Hematopoietic multipotent progenitor cell treated with erythropoietin and hydrocortisone succinate and interleukin-3 and kit ligand, for 6 days (in vitro differentiated cells): ENCODE measurements around the gene VAPB.

Experiments
- DNase-seq: peaks from one replicate; pipeline ENCODE4 v3.0.0-alpha.2; 2015

VAPB gene

DNA sequence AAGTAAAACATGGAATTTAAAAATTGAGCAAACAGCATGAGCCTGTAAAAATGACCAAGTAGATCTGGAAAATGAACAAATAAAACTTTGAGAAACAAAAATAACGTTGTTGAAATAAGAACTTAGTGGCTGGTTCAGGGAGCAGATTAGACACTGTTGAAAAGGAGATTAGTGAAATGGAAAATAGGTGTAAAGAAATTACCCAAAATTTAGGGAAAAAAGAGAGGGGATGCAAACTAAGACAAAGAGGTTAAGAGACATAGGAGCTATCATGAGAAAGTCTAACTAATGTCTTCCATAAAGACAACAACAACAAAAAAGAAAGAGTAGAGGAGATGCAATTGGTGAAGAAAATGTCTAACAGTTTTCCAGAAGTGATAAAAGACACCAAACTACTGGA is 97.2 kb downstream of the VAPB start:
- DNase-seq: no peak

DNA sequence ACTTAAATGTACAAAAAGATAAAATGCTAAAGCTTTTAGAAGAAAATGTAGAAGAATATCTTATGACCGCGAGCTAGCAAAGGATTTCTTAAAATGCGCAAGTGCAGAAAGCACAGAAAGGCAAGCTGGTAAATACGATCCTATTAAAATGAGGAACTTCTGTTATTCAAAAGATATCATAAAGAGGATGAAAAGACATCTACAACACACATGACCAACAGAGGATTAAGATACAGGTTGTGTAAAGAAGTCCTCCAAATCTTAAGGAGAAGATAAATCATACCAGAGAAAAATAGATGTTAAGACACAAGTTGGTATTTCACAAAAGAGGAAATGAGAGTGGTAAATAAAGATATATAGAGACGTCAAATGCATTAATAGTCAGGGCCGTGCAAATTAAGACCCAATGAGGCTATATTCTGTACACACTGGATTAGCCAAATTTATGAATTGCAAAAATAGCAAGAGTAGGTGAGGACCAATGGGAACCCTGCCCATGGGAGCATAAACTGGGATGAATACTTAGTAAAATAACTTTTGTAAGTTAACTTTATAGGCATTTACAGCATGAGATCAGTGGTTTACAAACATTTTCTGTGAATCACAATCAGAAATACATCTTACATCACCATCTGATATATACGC is 103.2 kb downstream of the VAPB start:
- no peak for DNase-seq

DNA sequence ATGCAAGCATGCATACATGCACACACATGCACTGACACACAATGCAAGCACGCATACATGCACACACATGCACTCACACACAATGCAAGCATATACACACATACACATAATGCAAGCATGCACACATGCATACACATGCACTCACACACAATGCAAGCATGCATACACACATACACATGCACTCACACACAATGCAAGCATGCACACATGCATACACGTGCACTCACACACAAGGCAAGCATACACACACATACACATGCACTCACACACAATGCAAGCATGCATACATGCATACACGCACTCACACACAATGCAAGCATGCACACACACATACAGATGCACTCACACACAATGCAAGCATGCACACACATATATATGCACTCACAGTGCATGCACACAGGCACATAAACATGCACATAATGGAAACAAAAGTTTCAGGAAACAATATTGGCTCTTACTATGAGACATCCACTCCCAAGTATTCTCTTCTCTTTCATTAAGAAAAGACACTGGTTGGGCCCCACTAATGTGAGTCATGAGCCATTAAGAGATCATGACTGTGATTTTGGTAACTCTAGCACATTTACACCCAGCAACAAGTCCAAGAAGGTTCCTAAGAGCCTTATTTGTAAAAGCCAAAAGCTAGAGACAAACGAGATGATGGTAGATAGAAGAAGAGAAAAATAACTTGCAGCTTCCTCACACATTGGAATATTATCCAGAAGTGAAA is 103.9 kb downstream of the VAPB start:
- DNase-seq: no peak

DNA sequence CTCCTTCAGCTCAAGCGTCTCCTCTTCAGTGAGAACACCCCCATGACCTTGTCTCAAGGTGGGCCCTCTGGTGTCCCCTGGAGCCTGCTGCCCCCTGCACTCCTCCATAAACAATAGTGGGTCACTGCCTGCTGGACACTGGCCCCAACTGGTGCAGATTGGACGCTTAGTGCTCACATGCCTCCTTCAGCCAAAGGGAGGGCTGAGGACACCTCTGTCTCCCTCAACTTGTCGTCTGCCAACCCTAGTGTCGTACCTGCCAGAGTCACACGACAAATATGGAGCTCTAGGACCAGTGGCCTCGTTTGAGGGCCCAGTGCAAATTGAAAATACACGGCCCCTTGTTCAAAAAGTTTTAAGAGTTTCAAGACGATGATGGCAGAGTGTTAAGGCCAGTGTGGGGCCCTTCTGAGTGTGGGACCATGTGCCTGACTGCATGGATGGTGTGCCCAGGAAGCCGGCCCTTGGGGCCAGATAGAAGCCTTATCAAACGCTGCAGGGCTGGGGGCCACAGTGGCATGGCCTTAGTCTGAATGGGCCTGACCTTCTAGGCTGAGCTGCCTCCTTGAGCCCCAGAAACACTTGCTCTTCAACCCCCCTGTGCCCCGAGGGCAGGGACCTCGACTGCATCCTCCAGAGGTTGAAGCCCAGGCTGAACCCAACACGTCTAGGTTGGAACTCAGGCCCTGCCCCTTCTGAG is 106.0 kb downstream of the VAPB start:
- DNase-seq: no peak

DNA sequence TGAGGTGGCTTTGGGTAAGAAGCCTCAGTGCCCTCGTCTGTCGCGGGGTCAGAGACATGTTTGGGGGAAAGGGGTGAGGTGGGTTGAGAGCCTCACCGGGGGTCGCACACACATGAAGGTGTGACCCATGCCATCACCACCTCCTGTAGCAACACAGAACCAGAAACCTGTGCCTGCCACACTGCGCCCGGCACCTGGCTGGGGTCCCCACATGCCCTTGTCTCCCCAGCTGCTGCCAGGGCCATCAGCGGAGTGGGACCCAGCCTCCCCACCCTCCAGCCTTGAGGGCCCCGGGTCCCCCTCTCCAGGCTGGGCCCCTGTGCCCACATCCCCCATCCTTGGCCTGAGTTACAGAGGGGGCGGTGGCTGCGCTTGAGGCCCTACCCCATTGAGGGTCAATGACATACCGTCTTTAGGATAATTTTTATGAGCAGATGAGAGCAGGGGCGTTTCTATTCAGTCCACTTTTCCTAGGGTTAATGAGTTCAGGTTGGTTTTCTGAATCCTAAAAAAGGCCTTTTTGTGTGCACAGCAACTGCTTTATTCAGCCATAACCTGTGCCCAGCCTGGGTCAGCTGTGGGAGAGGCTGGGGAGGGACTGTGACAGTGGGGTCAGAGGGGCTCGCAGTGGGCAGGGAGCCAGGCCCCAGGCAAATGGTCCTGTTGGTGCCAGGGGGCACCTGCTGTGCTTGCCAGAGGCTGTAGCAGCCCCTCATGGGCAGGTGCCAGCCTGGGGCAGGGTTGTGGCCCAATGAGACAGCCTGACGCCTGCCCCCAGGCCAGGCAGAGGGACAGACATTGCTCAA is 106.8 kb downstream of the VAPB start:
- no peak for DNase-seq

DNA sequence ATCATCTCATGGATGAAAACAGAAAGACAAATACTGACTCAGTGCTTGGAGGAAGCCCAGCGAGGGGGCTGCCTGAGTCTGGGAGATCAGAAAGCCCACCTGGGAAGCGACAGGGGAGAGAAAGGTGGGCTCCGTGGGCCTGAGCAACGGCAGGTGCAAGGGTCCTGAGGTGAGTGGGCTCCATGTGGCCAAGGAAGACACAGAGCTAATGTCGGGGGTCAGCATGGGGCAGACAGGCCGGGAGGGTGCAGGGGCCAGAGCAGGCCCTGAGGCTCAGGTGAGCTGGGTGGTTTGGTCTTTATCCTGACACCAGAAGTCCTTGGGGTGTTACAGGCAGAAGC is 107.4 kb downstream of the VAPB start:
- DNase-seq: no peak

DNA sequence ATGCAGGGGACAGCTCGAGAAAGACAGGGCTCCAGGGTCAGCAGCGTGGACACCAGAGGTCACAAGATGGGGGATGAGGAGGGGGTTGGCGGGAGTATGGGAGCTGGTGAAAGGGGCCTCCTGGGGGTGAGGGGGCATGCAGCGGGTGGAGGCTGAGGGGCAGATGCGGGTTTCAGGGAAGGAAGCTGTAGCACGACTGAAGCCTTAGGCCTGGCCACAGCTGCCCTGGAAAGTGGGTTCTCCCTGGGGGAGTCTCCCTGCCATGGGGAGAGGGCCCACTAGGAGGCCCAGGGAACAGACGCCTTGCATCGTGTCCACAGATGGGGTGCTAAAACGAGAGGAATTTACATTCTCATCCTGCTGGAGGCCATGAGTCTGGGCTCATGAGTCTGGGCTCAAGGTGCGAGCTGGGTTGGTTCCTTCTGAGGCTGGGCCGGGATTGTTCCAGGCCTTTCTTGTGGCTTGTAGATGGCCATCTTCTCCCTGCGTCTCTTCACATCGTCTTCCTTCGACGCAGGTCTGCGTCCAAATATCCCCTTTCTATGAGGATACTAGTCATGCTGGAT is 108.1 kb downstream of the VAPB start:
- no peak for DNase-seq

DNA sequence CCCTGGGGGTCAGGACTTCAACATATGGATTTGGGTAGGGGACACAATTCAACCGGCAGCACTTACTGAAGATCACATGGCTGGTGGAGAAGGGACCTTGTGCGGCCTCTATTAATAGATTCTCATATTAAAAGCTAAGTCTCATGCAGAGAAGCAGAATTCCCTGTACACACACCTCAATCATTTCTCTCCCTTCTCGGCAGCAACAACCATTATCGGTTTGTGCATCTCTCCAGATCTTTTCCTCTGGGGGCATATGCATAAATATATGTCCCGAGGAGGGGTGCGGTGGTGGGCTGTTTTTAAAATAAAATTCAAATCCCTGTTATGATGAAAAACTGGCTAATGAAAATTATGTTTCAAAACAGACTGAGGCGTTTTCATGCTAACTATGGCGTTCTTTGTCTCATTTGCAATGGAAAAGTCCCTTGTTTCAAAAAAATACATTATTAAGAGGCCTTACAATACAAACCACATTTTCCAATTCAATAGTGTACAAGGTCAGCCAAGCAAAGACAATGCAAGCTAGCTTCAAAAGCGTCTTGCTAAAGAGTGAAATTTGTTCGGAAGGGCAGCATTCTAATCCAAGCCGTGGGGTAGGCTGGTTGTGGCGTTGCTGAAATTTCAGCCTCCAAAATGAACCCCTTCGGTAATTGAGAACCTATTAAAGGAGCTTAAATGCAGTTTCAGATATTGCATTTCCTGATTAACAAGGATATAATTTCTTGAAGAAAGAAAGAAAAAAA is 108.9 kb downstream of the VAPB start:
- DNase-seq: no peak

DNA sequence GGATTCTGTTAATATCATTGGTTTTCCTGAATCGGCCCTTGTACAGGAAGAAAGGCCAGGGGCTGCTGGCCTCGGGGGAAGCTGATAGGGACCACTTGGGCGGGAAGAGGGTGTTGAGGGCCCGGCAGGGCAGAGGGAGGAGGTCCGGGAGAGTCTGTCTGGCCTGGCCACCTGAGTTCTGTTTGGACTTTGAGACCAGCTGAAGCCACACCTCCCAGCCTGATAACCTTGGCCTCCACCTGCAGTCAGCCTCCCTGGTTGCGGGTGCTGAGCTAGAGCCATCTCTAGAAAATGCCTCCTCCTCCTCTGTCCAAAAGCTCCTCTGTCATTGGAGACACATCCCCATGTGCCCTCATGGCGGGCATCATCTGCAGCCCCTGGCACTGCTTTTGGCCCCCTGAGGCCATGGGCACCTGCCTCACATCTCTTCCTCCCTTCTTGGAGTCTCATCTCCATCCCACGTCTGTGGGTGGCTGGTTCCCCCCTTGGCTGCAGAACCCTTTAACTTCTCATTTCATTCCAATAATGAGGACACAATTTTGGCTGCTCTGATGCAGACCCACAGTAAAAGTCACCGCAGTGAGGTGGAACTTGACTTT is 109.5 kb downstream of the VAPB start:
- DNase-seq: no peak

DNA sequence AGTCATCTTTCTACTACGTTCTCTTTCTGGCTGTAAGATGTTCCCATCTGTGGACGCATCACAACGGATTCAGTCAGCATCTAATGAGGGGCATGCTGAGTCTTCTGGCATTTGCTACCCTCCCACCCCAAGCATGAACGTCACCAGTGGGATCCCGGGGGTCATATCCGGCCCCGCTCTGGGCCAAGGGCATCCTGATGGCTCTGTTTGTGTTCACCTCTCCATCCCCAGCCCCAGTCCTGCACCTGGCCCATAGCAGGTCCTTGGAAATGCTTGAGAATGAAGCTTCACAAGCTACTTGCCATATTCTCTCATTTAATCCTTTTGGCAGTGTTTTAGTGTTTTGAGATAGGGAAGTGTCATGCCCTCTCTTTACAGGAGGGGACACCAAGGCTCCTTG is 111.2 kb downstream of the VAPB start:
- no peak for DNase-seq
